Measurements from ENCODE around the gene SART1.
"Not testable (repeated sequence)": the region's sequence is repeated elsewhere in the genome, so short reads cannot be mapped to it uniquely, and the experiment has no call there.

SART1 gene

DNA sequence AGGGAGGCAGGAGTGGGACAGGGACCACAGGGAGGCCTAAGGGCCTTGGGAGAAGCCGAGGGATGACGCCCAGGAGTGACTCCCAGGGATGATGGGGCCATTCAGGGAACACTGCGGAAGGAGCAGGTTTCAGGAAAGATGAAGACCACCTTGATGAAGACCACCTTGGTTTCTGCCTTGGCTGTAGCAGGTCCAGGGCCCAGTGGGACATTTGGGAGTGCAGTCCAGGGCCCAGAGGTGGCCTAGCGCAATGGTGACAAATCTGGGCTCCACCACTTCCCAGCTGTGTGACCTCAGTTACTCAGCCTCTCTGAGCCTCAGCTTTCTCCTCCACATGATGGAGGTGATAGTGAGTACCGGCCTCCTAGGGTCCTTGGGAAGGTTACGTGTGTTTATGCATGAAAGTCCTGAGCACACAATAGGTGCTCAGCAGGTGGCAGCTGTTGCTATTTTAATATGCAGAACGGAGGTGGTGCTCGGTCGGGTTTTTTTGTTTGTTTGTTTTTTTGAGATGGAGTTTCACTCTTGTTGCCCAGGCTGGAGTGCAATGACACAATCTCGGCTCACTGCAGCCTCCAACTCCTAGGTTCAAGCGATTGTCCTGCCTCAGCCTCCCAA is 15.5 kb upstream of the SART1 start:
- TF ChIP-seq, protein P1, sequence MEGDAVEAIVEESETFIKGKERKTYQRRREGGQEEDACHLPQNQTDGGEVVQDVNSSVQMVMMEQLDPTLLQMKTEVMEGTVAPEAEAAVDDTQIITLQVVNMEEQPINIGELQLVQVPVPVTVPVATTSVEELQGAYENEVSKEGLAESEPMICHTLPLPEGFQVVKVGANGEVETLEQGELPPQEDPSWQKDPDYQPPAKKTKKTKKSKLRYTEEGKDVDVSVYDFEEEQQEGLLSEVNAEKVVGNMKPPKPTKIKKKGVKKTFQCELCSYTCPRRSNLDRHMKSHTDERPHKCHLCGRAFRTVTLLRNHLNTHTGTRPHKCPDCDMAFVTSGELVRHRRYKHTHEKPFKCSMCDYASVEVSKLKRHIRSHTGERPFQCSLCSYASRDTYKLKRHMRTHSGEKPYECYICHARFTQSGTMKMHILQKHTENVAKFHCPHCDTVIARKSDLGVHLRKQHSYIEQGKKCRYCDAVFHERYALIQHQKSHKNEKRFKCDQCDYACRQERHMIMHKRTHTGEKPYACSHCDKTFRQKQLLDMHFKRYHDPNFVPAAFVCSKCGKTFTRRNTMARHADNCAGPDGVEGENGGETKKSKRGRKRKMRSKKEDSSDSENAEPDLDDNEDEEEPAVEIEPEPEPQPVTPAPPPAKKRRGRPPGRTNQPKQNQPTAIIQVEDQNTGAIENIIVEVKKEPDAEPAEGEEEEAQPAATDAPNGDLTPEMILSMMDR (conservative IDR thresholded peaks at IDR 0.05), result no peak
- no peak overlapping the region for H3K27ac ChIP-seq

DNA sequence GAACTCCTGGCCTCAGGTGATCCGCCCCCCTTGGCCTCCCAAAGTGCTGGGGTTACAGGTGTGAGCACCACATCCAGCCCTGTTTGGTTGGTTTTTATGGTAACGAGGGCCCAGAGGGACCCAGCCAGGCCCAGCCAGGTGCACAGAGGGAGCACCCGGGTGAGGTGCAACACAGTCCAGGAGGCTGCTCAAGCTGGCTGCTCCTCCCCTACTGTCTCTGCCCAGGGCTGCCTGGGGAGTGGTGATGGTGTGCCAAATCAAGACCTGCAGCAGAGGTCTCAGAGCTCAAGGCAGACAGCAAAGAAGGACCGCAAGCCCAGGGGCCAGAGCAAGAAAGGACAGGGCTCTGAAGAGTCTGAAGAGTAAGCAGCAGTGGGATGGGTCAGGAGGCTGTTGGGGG is 14.9 kb upstream of the SART1 start:
- H3K27ac ChIP-seq, result no peak overlapping the region
- TF ChIP-seq, protein P1 (conservative IDR thresholded peaks at IDR 0.05), result no peak

DNA sequence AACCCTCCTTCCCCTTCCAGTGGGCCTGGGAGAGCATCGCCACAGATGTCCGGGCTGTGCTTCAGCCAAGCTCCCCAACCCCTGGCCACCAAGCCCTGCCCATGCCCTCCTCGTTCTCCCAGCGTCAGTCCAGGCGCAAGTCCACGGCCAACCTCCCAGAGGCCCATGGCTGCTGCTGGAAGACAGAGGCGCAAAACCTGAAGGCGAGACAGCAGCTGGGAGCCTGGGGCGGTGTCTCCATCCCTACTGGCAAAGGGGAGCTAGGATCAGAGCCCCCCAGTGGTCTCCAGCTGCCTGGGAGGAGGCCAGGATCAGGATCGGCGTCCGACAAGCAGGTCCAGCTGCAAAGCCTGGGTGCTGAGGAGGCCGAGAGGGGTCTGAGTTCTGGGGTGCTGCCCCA is 14.4 kb upstream of the SART1 start:
- TF ChIP-seq, protein P1 (conservative IDR thresholded peaks at IDR 0.05), result no peak
- no peak overlapping the region for H3K27ac ChIP-seq

DNA sequence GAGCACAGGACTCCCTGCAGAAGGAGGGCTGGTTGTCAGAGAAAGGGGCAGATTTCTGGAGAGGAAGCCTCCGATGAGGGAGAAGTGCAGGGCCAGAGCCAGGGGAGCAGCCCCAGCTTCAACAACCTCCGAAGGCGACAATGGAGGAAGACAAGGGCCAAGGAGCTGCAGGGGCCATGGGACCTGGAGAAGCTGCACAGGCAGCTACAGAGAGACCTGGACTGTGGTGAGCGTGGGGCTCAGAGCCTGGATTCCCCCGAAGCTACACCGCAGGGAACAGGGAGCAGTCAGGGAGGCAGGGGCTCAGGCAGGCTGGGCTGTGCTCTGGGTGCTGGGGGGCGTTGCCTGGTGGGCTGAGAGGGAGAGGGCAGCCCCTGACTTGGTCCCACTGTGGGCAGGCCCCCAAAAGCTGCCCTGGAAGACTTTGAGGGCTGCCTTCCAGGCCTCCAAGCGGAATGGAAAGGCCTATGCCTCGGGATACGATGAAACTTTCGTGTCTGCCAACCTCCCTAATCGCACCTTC is 13.9 kb upstream of the SART1 start:
- TF ChIP-seq, protein P1 (conservative IDR thresholded peaks at IDR 0.05), result no peak
- H3K27ac ChIP-seq, result no peak overlapping the region

DNA sequence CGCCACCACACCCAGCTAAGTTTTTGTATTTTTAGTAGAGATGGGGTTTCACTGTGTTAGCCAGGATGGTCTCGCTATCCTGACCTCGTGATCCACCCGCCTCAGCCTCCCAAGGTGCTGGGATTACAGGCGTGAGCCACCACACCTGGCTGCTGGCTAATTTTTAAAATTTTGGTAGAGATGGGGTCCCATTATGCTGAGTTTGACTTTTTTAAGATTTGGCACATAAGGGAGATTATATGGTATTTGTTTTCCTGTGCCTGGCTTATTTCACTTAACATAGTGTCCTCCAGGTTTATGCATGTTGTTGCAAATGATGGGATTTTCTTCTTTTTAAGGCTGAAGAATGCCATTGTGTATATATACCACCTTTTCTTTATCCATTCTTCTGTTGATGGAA is 10.8 kb upstream of the SART1 start:
- H3K27ac ChIP-seq, result not testable (repeated sequence)

DNA sequence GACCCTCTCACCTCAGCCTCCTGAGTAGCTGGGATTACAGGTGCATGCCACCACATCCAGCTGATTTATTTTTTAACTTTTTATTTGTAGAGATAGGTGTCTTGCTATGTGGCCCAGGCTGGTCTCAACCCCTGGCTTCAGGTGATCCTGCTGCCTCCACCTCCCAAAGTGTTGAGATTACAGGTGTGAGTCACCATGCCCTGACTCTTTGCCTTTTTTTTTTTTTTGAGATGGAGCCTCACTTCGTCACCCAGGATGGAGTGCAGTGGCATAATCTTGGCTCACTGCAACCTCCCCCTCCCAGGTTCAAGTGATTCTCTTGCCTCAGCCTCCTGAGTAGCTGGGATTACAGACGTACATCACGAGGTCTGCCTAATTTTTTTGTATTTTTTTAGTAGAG is 9.9 kb upstream of the SART1 start:
- not testable (repeated sequence) for H3K27ac ChIP-seq

- no peak overlapping the region for H3K27ac ChIP-seq
- TF ChIP-seq, protein P1 (conservative IDR thresholded peaks at IDR 0.05), result no peak
These were observed 9.4 kb upstream of the SART1 start for GRCh38 chr11:65952052-65952521.

GRCh38 chr11:65953471-65953870 is 8.1 kb upstream of the SART1 start:
- no peak overlapping the region for H3K27ac ChIP-seq
- TF ChIP-seq, protein P1 (conservative IDR thresholded peaks at IDR 0.05), result no peak
